Mammary epithelial cell (primary cell): Measurements from ENCODE around the gene C4orf50.

ENCODE experiments used
- EZH2 ChIP-seq: IDR thresholded peaks from 2 replicates; pipeline ENCODE4 v1.6.1; 2012; ENCODE audit warnings: low read length, inconsistent platforms, borderline replicate concordance
- TF ChIP-seq, protein P1 (sequence below), 2 donors: IDR thresholded peaks in 1 of 2; conservative IDR thresholded peaks in 1 of 2; 2 replicates each; pipeline ENCODE4 v1.5.1; 2011 to 2012; ENCODE audit warnings: inconsistent platforms in 2 of 2, low read length in 2 of 2, mild to moderate bottlenecking in 2 of 2, control low read depth in 1 of 2, low read depth in 1 of 2; ENCODE audit not compliant: insufficient read depth in 1 of 2; ENCODE audit errors: extremely low read depth in 1 of 2

DNA sequence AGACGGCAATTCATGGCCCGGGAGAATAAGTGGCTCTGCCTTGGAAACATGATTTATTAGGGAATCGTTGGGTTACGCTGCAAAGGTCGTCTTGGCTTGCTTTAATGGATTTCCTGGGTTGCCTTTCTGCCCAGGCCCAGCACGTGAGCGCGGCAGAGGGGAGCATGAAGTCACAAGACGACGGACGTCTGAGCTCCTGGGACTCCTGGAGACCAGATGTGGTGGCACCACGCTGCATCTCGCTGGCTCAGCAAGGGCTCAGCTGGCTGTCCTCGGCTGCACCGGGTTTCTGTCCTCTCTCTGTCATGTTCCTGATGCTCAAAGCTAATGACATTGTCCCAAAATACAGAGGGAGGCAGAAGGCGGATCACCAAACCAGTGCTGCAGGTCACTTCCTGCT lies 61.2 kb downstream of the C4orf50 start:
- no peak for TF ChIP-seq EZH2
- TF ChIP-seq, protein P1, sequence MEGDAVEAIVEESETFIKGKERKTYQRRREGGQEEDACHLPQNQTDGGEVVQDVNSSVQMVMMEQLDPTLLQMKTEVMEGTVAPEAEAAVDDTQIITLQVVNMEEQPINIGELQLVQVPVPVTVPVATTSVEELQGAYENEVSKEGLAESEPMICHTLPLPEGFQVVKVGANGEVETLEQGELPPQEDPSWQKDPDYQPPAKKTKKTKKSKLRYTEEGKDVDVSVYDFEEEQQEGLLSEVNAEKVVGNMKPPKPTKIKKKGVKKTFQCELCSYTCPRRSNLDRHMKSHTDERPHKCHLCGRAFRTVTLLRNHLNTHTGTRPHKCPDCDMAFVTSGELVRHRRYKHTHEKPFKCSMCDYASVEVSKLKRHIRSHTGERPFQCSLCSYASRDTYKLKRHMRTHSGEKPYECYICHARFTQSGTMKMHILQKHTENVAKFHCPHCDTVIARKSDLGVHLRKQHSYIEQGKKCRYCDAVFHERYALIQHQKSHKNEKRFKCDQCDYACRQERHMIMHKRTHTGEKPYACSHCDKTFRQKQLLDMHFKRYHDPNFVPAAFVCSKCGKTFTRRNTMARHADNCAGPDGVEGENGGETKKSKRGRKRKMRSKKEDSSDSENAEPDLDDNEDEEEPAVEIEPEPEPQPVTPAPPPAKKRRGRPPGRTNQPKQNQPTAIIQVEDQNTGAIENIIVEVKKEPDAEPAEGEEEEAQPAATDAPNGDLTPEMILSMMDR (conservative IDR thresholded peaks at IDR 0.05 in 1 of 2, IDR thresholded peaks at IDR 0.05 in 1 of 2; ENCODE audit: extremely low read depth in 1 of 2, insufficient read depth in 1 of 2, low read depth in 1 of 2, low read length in 2 of 2): no peak
